Stimulated activated CD8-positive, alpha-beta memory T cell treated with anti-CD3 and anti-CD28 coated beads, Interleukin-4, amount 100 ng/mL, for 24 hours (primary cell): ENCODE data around the gene NTN3.
A peak's percentile ranks its signal among the peaks of the same experiment; 100 is the strongest.

Source experiments
- DNase-seq: peaks from one replicate; pipeline ENCODE4 v3.0.0-alpha.2; 2020; ENCODE audit warnings: low read depth

NTN3 gene

DNA sequence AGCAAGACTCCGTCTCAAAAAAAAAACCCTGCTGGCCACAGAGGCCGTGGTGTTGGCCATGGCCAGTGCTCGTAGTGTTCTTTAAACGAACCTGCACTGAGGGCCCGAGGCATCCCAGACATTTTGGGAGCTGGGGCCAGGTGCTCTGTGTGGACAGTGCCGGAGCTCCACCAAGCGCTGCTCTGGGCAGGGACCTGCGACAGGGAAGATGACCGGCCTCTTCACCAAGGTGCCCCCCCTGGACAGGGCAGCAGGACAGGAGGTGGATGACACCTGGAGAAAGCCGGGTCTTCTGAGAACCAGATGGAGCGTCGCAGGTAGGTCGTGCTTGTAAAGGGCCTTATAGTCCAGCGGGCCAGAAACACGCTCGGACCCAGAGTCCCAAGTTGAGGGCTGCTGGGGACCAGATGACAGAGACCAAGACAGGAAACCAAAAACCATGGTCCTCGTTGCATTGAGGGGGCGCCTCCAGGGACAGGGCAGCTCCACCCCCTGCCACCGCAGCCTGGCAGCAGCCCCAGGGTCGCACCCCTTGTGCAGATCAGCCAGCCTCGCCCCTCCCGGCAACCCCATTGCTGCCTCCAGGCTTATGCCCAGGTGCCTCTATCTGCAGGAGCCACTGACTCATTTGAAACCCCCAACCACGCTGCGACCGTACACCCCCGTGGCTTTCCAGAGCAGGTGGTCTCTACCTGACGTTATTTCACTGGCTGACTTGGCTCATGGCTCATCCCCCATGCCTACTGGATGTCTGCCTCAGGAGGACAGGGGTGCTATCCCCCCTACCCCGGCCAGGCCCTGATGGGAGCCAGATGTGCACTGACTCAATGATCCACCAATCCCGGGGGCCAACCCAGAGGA, 4.2 kb upstream of the NTN3 start:
- DNase-seq, result no peak

DNA sequence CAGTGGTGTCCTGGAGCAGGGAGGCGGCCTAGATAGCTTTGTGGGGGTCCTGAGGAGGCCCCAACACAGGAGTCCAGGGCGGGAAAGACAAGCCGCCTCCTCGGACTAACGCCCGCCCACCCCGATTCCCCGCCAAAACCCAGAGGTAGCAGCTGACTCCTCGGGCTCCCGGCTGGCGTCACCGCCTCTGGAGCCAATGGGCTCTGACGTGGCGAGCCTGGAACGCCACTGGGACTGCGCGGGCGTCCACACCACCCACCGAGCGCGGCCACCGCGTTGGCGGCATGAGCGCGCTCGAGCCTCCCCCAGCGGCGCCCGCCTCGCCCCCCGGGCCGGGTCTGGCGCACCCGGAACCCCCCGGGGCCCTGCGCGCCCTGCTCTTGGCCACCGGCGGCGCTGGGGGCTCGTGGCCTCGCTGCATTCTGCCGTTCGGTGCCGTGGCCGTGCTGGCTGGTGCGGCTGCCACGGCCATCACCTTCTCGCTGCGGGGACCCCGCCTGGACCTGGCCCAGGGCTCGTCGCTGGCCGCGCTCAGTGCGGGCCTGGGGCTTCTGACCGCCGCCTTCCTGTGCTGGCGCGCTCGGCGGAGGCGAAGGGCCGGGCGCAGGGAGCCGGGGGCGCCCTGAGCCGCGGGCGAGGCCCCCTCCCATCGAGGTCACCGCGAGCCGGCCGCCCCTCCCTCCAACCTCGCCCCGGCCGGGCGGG, 3.4 kb upstream of the NTN3 start:
- no peak for DNase-seq

DNA sequence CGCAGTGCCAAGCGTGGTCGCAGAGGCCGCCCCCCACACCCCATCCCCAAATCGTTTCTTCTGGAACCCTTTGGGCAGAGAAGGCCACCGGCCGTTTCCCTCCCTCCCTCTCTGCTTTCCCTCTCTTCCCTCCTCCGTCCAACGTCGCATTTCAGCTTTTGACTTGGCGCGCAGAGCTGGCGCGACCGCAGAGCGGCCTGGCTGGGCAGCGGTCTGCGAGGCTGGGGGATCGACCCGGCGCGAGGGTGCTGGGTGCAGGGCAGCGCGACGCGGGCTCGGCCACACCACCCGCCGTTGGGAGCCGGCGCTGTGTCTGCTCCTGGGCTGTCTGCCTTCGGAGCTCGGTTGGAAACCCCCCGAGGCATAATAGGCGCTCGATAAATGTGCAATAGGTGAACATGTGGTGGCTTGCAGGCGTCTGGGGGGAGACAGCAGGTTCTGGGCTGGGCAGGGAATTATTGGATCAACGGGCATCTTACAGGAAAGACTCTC, 2.8 kb upstream of the NTN3 start:
- no peak for DNase-seq

DNA sequence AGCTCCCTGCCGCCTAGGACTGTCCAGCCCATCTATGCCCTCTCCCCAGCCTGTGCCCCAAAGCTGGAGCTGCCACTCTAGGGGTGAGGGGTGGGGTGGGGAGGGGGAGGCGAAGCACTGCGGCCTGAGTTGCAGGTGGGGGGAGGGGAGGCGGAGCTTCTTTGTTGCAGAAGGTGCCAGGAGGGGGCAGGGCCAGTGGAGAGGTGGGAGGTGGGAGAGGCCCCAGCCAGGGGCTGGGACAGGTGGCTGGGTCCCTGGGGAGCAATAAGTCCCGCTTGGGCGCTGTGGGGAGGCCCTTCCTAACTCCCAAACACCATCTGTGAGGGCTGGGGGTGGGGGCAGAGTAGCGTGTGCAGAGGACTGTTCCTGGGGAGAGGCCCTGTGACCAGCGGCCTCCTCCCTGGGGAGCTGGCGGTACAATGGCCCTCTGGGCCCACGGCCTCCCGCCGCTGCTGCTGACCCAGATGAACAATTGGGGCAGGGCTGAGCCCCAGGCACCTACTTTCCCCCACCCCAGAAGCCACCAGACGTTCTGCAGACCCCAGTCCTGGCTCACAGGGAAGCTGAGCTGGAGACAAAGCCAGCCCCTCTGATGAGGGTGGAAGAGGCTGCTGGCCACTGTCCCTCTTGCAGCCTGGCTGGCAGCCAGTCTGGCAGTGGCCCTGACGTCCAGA, 2.2 kb upstream of the NTN3 start:
- no peak for DNase-seq

DNA sequence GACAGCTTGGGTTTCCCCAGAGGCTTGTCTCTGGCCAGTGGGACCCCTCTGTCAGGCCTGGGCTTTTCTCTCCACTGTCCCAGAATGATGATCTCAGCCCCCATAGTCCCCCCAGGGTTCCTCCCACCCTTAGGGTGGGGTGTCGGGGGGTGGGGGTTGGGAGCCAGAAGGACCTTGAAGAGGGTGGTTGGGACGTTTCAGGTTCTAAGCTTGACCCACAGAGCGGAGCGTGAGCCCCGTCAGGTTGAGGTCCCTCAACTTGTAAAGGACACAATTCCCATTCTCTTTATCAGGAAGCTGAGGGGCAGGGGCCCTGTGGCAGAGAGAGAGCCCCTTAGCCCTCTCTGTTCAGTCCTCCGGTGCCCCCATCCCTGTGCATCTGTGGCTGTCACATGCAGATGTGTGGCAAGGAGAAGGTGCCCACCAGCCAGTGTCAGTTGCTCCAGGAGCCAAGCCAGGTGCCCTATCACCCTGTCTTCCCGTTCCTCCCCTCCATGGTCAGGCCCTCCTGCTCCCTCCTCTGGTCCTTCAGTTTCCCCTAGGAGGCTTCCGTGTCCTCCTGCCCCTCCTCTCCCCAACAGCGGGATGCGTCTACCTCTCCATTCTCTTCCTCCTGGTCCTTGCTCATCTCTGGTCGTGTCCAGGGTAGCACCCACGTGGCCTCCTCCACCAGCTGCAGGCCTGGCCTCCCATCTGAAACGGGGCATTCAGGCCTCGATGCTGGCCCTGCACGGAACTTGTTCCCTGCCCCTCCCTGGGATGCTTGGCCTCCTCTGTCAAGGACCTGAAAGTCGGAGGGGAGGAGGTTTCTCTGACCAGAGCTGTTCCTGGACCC, 1.5 kb upstream of the NTN3 start:
- no peak for DNase-seq

DNA sequence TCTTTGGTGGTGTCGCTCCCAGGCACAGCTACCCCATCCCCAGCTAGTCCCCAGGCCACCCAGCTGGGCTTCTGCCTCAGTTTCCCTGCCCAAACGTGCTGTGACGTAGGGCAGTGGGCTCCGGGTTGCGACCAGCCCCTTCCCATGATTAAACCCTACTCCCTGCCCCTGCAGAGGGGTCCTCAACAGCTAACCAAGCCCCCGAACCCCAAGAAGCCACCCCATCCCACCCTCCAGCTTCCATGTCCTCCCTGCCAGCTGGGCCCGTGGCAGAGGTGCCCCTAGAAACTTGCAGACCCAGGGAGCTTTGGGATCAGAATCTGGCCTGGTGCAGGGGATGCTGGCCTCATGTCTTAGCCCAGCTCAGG, 879 bp upstream of the NTN3 start:
- no peak for DNase-seq

DNA sequence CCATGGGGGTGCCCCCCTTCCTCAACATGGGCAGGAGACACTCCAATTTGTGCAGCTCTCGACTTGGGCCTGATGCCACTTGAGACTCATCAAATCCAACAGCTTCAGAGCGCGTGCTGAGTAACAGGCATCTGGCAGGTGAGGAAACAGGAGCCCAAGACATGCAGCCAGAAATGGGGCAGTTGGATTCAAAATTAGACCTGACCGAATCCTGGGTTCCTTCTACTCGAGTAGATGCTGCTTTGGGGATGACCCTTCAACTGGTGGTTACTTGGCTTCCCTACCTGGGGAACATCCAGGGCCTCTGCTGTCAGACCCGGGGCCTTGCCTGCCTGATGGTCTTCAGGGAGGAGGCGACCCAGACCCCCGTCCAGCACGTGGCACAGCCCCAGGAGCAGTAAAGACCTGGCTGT, 488 bp upstream of the NTN3 start:
- no peak for DNase-seq

DNA sequence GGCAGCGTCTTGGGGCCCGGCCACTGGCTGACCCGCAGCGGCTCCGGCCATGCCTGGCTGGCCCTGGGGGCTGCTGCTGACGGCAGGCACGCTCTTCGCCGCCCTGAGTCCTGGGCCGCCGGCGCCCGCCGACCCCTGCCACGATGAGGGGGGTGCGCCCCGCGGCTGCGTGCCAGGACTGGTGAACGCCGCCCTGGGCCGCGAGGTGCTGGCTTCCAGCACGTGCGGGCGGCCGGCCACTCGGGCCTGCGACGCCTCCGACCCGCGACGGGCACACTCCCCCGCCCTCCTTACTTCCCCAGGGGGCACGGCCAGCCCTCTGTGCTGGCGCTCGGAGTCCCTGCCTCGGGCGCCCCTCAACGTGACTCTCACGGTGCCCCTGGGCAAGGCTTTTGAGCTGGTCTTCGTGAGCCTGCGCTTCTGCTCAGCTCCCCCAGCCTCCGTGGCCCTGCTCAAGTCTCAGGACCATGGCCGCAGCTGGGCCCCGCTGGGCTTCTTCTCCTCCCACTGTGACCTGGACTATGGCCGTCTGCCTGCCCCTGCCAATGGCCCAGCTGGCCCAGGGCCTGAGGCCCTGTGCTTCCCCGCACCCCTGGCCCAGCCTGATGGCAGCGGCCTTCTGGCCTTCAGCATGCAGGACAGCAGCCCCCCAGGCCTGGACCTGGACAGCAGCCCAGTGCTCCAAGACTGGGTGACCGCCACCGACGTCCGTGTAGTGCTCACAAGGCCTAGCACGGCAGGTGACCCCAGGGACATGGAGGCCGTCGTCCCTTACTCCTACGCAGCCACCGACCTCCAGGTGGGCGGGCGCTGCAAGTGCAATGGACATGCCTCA, 773 bp downstream of the NTN3 start:
- DNase-seq, result no peak

DNA sequence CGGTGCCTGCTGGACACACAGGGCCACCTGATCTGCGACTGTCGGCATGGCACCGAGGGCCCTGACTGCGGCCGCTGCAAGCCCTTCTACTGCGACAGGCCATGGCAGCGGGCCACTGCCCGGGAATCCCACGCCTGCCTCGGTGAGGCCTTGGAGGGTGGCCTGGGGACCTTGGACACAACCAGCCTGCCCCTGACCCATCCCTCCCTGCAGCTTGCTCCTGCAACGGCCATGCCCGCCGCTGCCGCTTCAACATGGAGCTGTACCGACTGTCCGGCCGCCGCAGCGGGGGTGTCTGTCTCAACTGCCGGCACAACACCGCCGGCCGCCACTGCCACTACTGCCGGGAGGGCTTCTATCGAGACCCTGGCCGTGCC, 1.4 kb downstream of the NTN3 start:
- no peak for DNase-seq

DNA sequence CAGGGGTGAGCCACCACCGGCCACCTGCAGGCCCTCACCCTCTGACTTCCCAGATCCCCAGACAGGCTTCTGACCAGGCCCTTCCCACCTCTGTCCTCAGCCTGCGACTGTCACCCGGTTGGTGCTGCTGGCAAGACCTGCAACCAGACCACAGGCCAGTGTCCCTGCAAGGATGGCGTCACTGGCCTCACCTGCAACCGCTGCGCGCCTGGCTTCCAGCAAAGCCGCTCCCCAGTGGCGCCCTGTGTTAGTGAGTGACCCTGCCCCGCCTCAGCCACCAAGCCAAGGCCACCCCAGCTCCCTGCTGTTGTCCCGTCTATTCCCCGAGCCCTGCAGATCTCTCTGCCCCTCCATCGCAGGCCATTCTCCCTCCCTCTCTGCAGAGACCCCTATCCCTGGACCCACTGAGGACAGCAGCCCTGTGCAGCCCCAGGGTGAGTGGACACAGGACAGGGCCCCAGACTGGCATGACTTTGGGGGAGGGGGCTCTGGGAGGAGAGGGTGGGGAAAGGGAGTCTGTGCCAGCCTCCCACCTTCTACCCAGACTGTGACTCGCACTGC, 1.9 kb downstream of the NTN3 start:
- no peak for DNase-seq

DNA sequence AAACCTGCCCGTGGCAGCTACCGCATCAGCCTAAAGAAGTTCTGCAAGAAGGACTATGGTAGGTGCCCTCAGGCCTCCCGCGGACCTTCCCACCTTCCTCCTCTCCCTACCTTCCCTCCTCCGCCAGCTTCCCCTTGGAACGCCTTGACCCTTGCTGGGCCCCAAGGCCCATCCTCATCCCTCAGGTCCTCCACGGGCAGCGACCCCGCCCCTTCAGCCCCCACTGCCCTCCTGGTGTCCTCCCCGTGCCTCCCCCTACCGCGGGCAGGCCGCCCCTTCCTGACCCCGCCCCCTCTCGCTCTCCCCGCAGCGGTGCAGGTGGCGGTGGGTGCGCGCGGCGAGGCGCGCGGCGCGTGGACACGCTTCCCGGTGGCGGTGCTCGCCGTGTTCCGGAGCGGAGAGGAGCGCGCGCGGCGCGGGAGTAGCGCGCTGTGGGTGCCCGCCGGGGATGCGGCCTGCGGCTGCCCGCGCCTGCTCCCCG, 2.4 kb downstream of the NTN3 start:
- DNase-seq, result no peak

DNA sequence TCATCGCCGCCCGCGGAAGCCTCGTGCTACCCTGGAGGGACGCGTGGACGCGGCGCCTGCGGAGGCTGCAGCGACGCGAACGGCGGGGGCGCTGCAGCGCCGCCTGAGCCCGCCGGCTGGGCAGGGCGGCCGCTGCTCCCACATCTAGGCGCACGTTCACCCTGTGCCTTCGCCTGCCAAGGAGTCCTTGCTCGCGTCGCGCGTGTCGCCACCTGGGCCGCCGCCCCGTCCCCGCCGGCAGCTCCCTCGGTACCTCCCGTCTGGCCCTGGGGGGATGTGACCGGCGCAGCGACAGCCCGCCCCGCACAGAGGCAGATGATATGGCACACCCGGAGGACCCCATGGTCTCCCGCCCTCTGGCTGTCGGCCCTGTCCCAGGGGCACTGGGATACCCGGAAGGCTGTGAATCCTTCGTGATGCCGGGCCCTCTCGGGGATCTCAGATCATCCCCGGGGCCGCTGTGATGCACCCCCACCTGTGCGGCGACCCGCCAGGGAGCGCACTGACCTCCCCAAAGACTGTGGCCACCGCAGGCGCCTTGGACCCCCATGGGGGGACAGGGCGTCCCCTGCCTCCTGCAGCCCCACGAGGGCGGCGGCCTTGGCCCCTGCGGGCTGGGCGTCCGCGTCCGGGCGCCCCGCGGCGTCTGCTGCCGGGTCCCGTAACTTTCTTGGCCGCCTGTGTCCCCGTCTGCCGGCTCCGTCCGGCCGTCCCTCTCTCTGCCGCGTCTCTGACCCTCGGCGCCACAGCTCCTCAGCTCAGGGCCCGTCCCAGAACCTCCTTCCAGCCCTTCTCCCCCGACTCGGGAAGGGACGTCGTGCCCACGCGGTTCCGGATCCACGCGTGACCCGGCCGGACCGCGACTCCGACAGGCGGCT, 3.1 kb downstream of the NTN3 start:
- DNase-seq, result no peak

DNA sequence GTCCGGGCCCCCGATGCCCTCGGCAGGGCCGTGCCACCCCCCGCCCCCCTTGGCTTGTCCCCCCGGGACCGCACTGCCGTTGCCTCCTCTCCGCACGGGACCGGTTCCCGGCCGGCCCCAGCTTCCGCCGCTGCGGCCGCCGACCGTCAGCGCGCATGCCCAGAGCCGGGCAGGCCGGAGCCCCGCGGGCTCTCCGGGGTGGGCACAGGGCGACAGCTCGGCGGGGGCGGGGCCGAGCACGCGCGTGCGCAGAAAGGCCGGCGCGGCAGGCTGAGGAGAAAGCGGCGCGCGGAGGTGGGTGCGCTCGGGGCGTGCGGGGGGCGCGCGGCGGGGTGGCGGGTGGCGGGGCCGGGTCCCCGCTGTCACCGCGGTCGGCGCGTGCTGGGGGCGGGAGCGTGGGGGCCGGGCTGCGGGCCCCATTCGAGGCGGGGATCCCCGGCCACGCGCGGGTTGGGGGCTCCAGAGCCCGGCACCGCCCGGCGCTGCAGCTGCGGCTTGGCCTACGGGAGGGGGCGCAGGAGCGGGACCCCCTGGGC, 3.8 kb downstream of the NTN3 start, which contains the start of gene TBC1D24:
Gene TBC1D24 (plus strand): TSS at position 251 of the 536 bp plus-strand sequence. CDS start 21,022 bp downstream, outside the sequence.
- DNase-seq, result peak; percentile 77

DNA sequence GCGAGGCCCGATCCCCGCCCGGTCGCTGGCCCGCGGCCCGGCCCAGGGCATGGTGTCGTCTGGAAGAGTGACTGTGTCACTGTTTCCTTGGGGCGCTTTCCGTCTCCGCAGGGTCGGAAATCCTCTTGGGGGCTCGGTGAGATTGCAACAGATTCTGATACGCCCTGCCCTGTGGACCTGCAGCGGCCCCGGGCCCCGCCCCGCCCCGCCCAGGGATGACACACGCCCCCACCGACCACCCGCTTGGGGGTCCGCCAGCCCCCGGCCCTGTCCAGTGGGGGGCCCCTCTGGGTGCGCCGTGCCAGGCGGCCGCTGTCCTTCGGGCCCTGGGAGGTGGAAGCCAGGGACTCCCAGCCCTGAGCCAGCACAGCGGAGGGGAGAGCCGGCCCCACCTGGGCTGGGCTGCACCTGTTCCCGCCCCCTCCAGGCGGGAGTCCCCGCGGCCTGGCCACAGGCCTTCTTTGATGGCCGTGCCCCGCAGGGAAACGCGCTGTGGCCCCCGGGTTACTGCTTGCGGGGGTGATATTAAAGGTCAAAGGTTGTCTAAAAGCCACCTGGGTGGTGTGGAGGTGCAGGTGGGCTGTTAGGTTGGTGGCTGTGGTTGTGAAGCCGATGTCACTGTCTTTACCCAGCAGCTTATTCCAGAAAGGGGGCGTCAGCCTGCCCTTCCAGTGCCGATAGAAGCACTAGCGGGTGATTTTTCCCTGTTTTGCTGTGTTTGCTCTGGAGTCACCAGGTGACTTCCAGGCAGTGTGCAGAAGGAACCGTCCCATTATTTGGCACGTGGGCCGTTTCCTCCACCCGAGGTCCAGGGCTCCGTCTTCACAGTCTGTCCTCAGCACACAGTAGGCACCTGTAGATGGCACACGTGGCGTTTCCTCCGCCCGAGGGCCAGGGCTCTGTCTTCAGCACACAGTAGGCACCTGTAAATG, 4.6 kb downstream of the NTN3 start:
- no peak for DNase-seq

DNA sequence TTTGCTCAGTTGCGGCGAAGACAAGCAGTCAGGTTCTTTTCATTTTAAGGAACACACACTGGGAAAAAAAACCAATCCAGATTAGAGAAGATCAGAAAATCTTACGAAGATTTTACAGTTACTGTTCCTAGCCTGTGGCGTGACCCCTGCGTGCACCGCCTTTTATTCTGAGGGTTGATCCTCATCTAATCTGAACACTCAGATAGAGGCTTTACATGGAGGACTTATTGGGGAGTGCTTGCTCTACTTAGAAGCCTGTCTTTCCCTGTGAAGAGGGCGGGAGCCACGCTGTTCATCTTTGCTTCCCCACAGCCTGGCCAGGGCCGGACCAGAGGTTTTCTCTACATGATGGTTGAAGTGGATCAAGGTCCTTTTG, 5.2 kb downstream of the NTN3 start:
- no peak for DNase-seq

DNA sequence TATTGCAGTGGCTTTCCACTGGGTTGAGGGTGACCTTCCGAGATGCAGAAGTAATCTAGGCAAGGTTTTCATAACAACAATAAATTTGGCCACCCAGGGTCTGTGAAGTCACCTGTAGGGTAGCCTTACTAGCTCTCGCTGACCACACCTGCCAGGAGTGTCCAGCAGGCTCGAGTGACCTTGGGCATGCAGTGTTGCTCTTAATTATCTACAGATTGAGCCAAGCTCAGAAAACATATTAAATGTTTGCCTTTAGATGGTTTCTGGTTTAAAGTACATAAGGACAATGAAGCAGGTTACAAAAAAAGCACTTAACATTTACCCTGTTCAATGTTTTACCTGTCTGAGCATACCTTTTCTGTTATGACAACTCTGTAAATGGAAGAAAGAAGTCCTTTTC, 5.6 kb downstream of the NTN3 start:
- DNase-seq, result no peak

DNA sequence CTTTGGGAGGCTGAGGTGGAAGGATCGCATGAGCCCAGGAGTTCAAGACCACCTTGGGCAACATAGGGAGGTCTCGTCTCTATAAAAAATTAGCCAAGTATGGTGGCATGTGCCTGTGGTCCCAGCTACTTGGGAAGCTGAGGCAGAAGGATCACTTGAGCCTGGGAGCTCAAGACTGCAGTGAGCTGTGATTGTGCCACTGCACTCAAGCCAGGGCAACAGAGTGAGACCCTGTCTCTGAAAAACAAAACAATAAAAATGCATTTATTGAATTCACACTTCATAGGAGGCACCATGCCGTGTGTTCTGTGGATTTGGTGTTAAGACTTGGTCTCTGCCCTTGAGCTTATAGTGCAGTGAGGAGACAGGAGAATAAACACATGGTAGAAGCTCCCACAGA, 6.2 kb downstream of the NTN3 start:
- no peak for DNase-seq

DNA sequence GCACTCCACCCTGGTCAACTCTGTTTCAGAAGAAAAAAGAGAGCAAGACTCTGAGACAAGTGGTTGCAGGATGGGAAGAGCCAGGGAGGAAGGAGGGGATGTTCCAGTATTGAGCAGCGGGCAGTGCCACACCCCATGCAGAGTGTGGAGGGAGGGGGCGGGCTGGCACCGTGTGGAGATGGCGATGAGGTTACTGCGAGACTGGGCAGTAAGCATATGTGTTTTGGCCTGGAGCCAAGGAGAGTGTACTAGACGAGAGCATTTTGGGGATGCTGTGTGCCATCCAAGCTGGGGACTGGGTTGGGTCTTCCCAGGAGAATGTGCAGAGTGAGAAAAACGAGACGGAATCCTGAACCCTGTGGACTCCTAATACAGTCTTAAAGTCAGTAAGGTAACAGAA, 7.2 kb downstream of the NTN3 start:
- DNase-seq, result no peak
